SK-N-MC (cell line): ENCODE results near the gene CIRBP.

ENCODE experiments used
- EZH2 ChIP-seq: fragments of 200-600 bp; sonication (generic); IDR thresholded peaks from one replicate; pipeline ENCODE4 v1.6.1; 2017; ENCODE audit warnings: antibody characterized with exemption
- FOXP2 ChIP-seq: optimal IDR thresholded peaks from 2 replicates; pipeline ENCODE3; 2011; ENCODE audit warnings: mild to moderate bottlenecking, moderate library complexity; ENCODE audit not compliant: insufficient read depth; ENCODE audit errors: extremely low read length, control extremely low read depth
- POLR2AphosphoS5 ChIP-seq: IDR thresholded peaks from 2 replicates; pipeline ENCODE4 v1.6.1; 2012; ENCODE audit warnings: mild to moderate bottlenecking, low read depth, low read length, borderline replicate concordance

DNA sequence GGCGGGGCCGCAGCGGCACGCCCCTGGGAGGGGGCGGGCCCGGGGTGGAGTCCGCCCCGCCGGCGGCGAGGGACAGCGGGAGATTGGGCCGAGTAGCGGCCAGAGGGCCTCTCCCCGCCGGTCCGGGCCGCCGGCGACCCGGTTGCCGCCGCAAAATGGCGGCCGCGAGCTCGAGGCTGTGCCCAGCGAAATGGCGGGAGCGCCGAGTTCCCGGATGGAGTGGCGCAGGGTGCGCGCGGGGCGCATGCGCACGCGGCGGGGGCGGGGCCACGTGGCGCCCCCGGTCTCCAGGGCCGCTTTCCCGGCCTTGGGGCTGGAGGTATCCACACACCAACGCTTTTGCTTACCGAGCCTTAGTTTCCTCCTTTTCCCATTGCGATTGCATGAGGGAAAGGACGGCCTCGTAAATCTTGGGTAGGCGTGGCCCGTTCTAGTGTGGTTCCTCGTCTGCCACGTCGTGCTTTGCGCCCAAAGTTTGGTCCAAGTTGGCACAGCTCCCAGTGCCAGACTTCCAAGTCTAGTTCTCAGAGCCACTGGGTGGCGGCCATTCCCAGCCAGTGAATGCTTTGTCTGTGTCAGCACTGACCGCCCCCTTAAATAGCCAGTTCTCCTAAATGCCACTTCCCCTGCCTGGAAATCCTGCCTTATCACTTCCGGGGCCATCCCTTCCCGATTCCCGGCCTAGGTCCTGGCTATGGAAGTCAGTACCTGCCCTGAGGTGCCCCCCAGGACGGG, 513 bp downstream of the CIRBP start:
- TF ChIP-seq POLR2AphosphoS5 (peak; percentile 74; the same call in 1 of the 2 replicates), EZH2 (no peak), FOXP2 (no peak)
